HG03520 (cell line): ENCODE measurements around the gene RRAS.

ENCODE experiments used
- ATAC-seq: cut with Tn5 transposase; IDR thresholded peaks from one replicate; pipeline ENCODE4 v1.9.1; 2021; ENCODE audit warnings: mild to moderate bottlenecking, moderate library complexity; ENCODE audit not compliant: unreplicated experiment

Gene RRAS

GRCh38 chr19:49677231-49677900 is 37.4 kb upstream of the RRAS start, which contains the start of gene PRMT1:
PRMT1 (plus strand) TSS chr19:49677271; CDS start chr19:49677281, 10 bp downstream.
- ATAC-seq: no peak

DNA sequence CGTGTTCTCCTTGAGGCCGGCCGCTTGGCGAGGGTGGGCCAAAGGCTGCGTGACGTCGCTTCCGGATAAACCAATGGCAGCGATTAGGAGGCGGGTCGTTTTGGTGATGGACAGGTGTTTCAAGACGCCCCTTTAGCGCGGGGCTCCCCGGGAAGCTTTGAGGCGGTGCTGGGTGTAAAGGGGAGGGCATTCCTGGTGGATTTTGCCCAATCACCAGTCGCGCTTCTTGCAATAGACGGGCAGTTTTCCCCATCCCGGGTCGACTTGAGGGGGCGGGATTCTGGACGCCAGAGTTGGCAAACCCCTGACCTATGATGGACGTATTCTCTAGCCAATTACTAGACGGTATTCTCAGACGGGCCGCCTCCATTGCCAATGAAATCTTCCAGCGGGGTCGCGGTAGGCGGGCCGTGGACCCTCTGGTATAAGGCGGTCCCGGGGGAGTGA is 36.9 kb upstream of the RRAS start:
- peak; percentile 62 for ATAC-seq

DNA sequence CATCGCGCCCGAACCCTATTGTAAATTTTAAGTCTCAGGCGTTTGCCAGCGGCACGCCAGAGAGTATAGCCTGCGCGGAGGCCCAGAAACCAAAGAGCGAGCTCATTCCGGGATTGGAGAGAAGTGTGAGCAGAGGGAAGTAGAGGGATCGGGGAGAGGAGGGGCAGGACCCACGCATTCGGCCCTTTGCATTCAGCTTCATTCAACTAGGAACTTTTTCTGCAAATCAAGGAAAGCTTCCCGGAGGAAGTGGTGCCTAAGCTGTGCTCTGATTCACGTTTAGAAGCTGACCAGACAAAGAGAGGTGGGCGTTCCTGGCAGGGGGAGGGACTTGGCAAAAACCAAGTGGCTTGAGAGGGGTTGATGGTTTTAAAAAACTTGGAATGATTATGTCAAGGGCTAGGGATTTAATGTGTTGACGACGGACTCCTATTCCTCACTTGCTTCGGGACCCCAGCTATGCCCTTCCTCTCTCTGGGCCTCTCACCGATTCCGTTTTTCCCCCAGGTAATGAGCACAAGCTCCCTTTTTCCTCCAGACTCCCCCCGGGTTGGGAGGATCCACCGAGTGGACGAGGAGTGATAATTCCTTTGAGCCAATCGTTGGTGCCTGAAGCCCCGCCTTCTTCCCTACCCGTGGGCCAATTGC is 36.3 kb upstream of the RRAS start:
- peak; percentile 17 for ATAC-seq

- ATAC-seq: no peak
Observed at GRCh38 chr19:49672131-49672919, 32.4 kb upstream of the RRAS start.

GRCh38 chr19:49669516-49669915 is 29.6 kb upstream of the RRAS start:
- ATAC-seq: no peak

- no peak for ATAC-seq
Observed at GRCh38 chr19:49667473-49667872, 27.5 kb upstream of the RRAS start.

DNA sequence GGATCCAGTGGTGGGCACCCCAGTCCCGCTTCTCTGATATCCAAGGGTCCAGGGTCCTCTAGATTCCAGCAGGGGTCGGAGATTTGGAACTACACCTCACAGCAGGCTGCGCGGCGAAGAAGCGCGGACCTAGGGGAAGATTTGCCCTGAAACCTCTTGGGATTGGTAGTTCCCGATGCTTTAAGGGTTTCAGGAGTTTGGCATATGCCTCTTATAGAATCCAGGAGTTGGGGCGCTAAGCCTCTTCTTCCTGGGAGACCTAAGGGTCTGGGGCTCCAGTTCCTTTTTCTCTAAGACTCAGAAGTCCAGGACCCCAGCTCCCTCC is 26.1 kb upstream of the RRAS start:
- no peak for ATAC-seq

DNA sequence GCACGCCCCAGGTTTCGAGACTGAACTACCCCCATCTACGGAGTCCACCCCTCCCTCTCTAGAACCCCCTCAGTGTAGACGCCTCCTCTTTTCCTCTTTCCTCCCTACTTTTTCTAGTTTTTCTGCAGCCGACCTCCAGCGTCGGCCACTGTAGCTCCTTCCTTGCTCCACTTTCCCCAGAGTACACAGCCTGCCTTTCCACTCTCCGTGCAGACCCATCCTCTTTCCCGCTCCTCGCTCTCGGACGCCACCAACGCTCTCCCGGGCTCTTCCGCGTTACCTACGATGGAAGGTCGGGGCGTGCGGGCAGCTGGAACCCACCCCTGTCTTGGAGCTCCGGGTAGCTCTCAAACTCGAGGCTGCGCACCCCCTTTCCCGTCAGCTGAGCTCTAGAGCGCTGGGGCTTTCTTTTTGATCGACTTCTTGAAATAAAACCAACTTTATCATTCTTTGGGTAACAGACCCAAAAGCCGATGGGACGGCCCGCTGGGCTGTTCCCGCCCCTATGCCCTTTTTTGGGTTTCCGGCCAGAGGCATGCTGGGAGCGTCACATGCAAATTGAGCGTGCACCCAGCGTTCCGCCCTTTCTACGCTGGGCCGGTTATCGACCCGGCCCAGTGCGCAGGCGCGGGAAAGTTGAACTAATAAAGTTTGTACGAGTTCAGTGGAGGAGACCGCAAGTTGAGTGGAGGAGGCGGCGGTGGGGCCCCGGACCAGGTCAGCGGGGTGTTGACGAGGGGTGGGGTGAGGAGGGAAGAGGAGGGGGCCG is 25.6 kb upstream of the RRAS start, which contains the start of the genes BCL2L12 and IRF3:
BCL2L12 (plus strand) TSS at position 583 of the 769 bp plus-strand sequence. CDS start 760 bp downstream, outside the sequence.
IRF3 (minus strand) TSS at position 507 of the 769 bp plus-strand sequence. CDS start 1,019 bp downstream, outside the sequence.
- peak; percentile 87 for ATAC-seq

GRCh38 chr19:49665036-49665350 is 25.1 kb upstream of the RRAS start:
- no peak for ATAC-seq

DNA sequence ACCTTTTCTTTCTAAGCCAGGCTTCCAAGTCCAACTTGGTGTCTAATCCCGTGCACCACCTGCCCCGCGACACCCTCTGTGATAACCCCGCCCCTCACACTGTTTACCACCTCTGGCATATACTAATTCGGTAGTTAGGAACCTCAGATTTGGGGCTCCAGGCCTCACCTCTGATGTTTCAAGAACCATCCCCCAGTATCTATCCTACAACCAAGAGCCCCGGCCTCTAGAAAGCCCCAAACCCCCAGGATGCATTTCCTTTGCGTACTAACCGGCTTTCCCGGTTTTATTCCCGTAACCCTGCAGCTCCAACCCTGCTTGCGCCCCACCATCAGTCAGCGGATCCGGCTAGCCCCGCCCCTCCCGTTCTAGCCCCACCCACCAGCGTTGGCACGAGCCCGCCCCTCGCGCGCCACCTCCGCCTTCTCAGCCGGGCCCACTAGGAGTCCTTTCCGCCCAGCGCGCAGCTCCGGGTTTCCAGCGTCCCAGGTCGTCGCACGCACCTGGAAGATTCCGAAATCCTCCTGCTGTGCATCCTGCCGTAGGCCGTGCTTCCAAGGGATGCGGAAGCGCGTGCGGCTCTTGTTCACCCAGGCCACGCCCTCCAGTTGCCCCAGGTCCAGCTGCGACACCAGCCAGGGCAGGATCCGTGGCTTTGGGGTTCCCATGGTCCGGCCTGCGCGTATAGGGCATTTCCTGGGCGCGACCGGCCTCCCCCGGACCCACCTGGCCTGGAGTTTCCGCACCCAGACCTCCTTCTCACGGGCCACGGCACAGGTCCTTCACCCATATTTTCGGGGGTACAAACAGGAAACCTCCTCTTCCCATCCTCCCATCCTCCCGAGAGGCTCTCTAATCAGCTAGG is 24.5 kb upstream of the RRAS start:
- ATAC-seq: no peak

- no peak for ATAC-seq
Observed at GRCh38 chr19:49663224-49663623, 23.3 kb upstream of the RRAS start.

DNA sequence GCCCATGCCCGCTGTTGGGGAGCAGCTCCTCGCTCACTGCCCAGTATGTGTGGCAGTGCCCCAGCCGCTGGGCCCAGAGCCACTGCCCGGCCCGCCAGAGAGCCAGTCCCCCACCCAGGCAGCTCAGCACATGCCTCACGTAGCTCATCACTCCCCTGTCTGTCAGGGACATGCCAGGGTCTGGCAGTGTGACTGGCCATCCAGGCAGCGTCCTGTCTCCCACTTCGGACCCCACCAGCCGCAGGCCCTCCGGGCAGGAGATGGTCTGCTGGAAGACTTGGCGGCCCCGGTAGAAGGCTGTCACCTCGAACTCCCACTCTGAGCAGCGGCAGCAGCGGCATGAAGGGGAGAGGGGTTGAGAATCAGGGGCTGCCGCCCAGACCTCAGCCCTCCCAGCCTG is 22.1 kb upstream of the RRAS start:
- ATAC-seq: no peak

DNA sequence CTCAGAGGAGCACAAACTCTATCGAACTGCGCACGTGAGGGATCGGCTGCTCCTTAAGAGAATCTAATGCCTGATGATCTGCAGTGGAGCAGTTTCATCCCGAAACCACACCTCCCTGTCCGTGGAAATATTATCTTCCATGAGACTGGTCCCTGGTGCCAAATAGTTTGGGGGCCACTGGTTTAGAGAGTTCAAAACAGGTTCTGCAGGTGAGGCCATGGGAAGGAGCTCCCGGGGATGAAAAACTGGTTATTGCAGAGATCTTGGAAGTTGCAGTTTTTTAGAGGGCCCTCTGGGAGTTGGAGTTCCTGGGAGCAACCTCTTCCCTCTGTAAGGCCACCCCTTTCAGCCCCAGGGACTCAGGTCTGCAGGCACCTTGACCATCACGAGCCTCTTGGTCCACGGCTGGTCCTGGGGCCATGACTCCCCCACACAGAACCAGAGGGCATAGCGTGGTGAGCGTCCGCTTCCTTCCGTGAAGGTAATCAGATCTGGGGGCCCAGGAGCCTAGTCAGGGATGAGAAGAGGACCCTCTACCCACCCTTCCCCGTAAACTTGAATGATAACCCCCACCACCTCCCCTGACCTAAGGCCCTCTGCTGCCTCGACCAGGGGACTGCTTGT is 20.5 kb upstream of the RRAS start:
- ATAC-seq: no peak

- no peak for ATAC-seq
Observed at GRCh38 chr19:49658566-49659442, 18.9 kb upstream of the RRAS start.

- ATAC-seq: no peak
Observed at GRCh38 chr19:49658139-49658517, 18.2 kb upstream of the RRAS start.

- ATAC-seq: no peak
Observed at GRCh38 chr19:49657493-49658138, 17.7 kb upstream of the RRAS start.

GRCh38 chr19:49656456-49657109 is 16.6 kb upstream of the RRAS start:
- no peak for ATAC-seq
